HL-60 (cell line): ENCODE data around the gene PTPRN2.

Experiments
- DNase-seq, 2 experiments: peaks; one replicate each; pipeline ENCODE4 v3.0.0-alpha.2; 2010 to 2020; ENCODE audit warnings: low read depth in 1 of 2, low spot score in 1 of 2
- H3K27ac ChIP-seq: fragments of 250-450 bp; sonication (Bioruptor Pico); replicated peaks from 2 replicates; pipeline ENCODE4 v1.5.1; 2020; ENCODE audit warnings: mild to moderate bottlenecking, moderate library complexity
- H3K27me3 ChIP-seq: fragments of 250-450 bp; sonication (Bioruptor Pico); 2 replicates; pipeline ENCODE4 v1.5.1; 2021; ENCODE audit warnings: mild to moderate bottlenecking, moderate library complexity; ENCODE audit not compliant: insufficient read depth, poor library complexity, severe bottlenecking
- H3K4me3 ChIP-seq: replicated peaks from 2 replicates; pipeline ENCODE4 v1.5.1; 2011; ENCODE audit warnings: mild to moderate bottlenecking, control low read depth, low read length; ENCODE audit not compliant: insufficient read depth
- CTCF ChIP-seq: IDR thresholded peaks from one replicate; pipeline ENCODE4 v1.5.1; 2011; ENCODE audit warnings: low read length, control low read depth, inconsistent platforms; ENCODE audit not compliant: insufficient read depth
- GABPA ChIP-seq: IDR thresholded peaks from 2 replicates; pipeline ENCODE4 v1.6.1; 2012; ENCODE audit warnings: low read depth
- POLR2AphosphoS5 ChIP-seq: IDR thresholded peaks from 2 replicates; pipeline ENCODE4 v1.6.1; 2012; ENCODE audit warnings: low read depth
- REST ChIP-seq: IDR thresholded peaks from 2 replicates; pipeline ENCODE4 v1.6.1; 2012; ENCODE audit warnings: low read depth; ENCODE audit not compliant: insufficient replicate concordance
- SPI1 ChIP-seq: IDR thresholded peaks from 2 replicates; pipeline ENCODE4 v1.6.1; 2012; ENCODE audit warnings: low read depth, mild to moderate bottlenecking, borderline replicate concordance

Gene PTPRN2

DNA sequence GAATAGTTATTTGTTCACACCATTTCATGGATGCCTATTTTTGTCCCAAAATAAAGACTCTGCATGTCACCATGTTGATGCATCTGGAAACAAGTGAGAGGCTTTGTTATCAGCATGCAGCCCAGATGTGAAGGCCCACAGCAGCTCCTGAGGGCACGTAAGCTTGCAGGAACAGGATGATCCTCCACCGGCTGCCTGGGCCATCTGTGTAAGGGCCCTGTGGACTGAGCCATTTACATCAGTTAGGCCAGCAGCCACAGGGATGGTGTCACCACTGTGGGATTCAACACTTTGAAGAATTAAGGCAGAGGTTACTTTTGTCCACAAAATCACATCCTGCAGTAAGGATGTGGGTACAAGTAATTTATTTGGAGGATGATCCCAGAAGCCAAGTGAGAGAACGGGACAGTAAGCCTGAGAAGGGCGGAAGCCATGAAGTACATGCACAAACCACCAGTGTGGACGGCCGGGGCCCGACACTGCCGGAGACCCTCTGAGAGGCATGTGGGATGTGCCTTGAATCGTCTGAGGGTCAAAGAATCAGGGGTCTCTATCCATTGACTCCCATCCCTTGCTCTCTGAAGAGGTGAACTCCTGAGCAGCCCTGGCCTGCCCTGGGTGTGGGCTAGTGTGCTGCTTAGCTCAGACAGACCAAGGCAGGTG is 641.1 kb downstream of the PTPRN2 start:
- no peak for DNase-seq
- TF ChIP-seq SPI1 (no peak), POLR2AphosphoS5 (no peak)
- H3K4me3 ChIP-seq, result no peak overlapping the region
- H3K27ac ChIP-seq, result no peak overlapping the region
- no peaks in the 10 kb centered on the region for H3K27me3 ChIP-seq

DNA sequence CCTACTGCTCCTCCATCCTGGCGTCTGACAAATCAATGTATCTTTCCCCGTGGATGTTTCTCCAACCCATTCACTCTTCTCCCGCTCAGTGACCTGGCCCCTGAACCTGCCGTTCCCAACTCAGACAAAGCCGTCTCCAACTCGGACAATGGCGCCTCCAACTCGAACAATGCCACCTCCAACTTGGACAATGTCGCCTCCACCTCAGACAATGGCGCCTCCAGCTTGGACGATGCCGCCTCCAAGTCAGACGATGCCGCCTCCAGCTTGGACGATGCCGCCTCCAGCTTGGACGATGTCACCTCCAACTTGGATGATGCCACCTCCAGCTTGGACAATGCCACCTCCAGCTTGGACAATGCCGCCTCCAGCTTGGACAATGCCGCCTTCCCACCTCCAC is 642.2 kb downstream of the PTPRN2 start:
- H3K27me3 ChIP-seq, result no peaks in the 10 kb centered on the region
- H3K27ac ChIP-seq, result no peak overlapping the region
- no peak for DNase-seq
- TF ChIP-seq CTCF, result no peak
- no peak for TF ChIP-seq SPI1
- TF ChIP-seq REST, result no peak
- no peak for TF ChIP-seq POLR2AphosphoS5
- no peak for TF ChIP-seq GABPA
- H3K4me3 ChIP-seq, result no peak overlapping the region

- Histone ChIP-seq H3K27ac (no peak overlapping the region), H3K4me3 (no peak overlapping the region), H3K27me3 (no peaks in the 10 kb centered on the region)
- TF ChIP-seq POLR2AphosphoS5, result no peak
- no peak for TF ChIP-seq REST
- TF ChIP-seq GABPA, result no peak
- TF ChIP-seq CTCF, result no peak
- DNase-seq, result no peak
These were observed 642.8 kb downstream of the PTPRN2 start for GRCh38 chr7:157944734-157945291.

DNA sequence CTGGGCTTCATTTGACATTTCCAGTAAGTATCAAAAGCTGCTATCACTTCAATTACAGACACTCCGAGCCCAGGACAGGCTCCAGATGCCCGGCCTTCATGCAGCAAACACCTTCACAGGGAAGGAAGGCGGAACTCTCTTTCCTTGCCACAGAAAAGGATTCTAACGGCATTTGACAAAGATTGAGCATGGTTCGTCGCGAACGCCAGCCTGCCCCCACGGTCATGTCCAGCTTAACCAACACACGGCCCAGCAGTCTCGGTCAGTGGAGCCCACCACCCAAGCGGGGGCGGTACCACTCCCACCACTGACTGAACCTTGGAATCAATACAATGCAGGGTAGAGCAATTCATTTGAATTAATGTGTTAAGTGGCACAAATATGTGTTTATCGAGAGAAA is 643.6 kb downstream of the PTPRN2 start:
- Histone ChIP-seq H3K27me3 (no peaks in the 10 kb centered on the region), H3K27ac (no peak overlapping the region), H3K4me3 (no peak overlapping the region)
- no peak for DNase-seq
- TF ChIP-seq SPI1, result no peak
- no peak for TF ChIP-seq CTCF
- no peak for TF ChIP-seq GABPA
- TF ChIP-seq REST, result no peak
- TF ChIP-seq POLR2AphosphoS5, result no peak
